Kidney (tissue), 14 donors: Measurements from ENCODE around the gene TRIM8. TPM values are rescaled to one million over a fixed set of nuclear protein-coding genes. Genes with fewer than 3 reads are reported as not detected.
"Not testable (repeated sequence)": the region's sequence is repeated elsewhere in the genome, so short reads cannot be mapped to it uniquely, and the experiment has no call there.

Source experiments
- DNase-seq, 5 donors: peaks; one replicate each; pipeline ENCODE4 v3.0.0-alpha.2; 2013 to 2020
- FAIRE-seq: peaks from 2 replicates; lab custom pipeline; 2012; peaks lifted over from hg19 to GRCh38; lab: Jason Lieb, UNC
- H3K27ac ChIP-seq, 2 donors: one replicate each; pipeline ENCODE4 v1.7.0; 2013; ENCODE audit warnings: low read depth in 2 of 2, low read length in 2 of 2, inconsistent platforms in 1 of 2
- H3K27me3 ChIP-seq: one replicate; pipeline ENCODE4 v1.7.1; 2013; ENCODE audit warnings: low read length, inconsistent platforms; ENCODE audit not compliant: control insufficient read depth, insufficient read depth
- H3K36me3 ChIP-seq, 3 donors: one replicate each; pipeline versions ENCODE4 v1.7.0 to v1.7.1; 2013; ENCODE audit warnings: low read length in 3 of 3, control low read depth in 1 of 3, inconsistent platforms in 1 of 3; ENCODE audit not compliant: insufficient read depth in 3 of 3, control insufficient read depth in 2 of 3
- H3K4me1 ChIP-seq, 3 donors: one replicate each; pipeline versions ENCODE4 v1.7.0 to v1.7.1; 2013; ENCODE audit warnings: low read length in 3 of 3, inconsistent platforms in 1 of 3, low read depth in 1 of 3; ENCODE audit not compliant: control insufficient read depth in 2 of 3, insufficient read depth in 2 of 3
- H3K4me3 ChIP-seq, 3 donors: one replicate each; pipeline versions ENCODE4 v1.7.0 to v1.8.1; 2013; ENCODE audit warnings: low read length in 3 of 3, control low read depth in 1 of 3, inconsistent platforms in 1 of 3
- H3K9ac ChIP-seq, 3 donors: one replicate each; pipeline versions ENCODE4 v1.7.0 to v1.7.1; 2013; ENCODE audit warnings: low read length in 3 of 3, control low read depth in 1 of 3, inconsistent platforms in 1 of 3
- H3K9me3 ChIP-seq, 3 donors: one replicate each; pipeline versions ENCODE4 v1.7.0 to v1.7.1; 2013; ENCODE audit warnings: low read length in 3 of 3, control low read depth in 1 of 3, inconsistent platforms in 1 of 3; ENCODE audit not compliant: control insufficient read depth in 2 of 3, insufficient read depth in 1 of 3
- intact Hi-C: fragments of 100-400 bp; cut with DNase I; formaldehyde crosslinking; loops from one replicate; pipeline ENCODE4 v1.11.1; 2022
- polyA plus RNA-seq: library from polyadenylated mRNA; stranded (reverse); fragments of 350-450 nt; fragmentation: Illumina TruSeq; extraction: RNeasy Lipid Tissue Mini Kit (QIAGEN cat#74804); gene quantifications from one replicate; pipeline ENCODE4 v1.2.3, GENCODE V29; 2014; ENCODE audit warnings: low read depth, low replicate concordance; ENCODE audit not compliant: insufficient read depth
- total RNA-seq: library from RNA; stranded (reverse); fragmentation: NEBNext Ultra II Directional; extraction: Animal tissue kit (Norgen Biotek cat#: 25700); gene quantifications from one replicate; pipeline ENCODE4 v1.2.1, GENCODE V29; 2021
- TF ChIP-seq, protein P1 (sequence below): IDR thresholded peaks from 3 replicates; pipeline ENCODE4 v1.5.1; 2012; ENCODE audit warnings: mild to moderate bottlenecking, moderate library complexity, borderline replicate concordance; ENCODE audit not compliant: insufficient read depth; ENCODE audit errors: extremely low read depth
- donor health status: control.
- donor health status: control.
- donor health status: control.
- donor health status: control.
- donor health status: control.
- donor health status: DM: yes; HTN: yes; CAD: no.
- donor health status: Normal renal cell carcinoma (clear cell type).

The TRIM8 gene
- total and polyA plus RNA-seq, 2 donors from 2014 or later, result 160 to 198 TPM

DNA sequence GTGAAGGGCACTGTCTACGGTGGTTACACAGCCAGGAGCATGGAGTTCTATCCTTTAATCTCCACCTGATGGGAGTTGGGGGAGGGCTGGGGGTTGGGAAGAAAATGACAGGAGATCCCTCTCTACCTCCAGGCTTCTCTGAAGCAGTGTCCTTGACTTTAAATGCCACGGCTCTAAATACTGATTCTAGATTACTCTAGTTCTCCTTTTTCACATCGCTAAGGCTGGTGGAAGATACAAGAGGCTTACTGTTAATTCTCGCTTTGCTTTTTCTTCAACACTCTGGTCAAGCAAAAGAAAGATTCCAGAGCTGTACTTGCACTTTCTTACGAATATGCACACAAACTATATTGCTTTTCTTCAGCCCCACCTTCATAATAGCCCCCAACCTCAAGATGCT, 39.5 kb downstream of the TRIM8 start:
- FAIRE-seq, result no peak
- Histone ChIP-seq H3K9me3 (no peaks in the 10 kb centered on the region), H3K27me3 (no peaks in the 10 kb centered on the region), H3K4me1 (peaks cover 5 to 11% (median 10%) of the 10 kb centered on the region in 3 donors), H3K27ac (no peak overlapping the region), H3K4me3 (no peak overlapping the region), H3K9ac (no peak overlapping the region), H3K36me3 (peaks cover 0 to 8% (median 6%) of the 10 kb centered on the region in 3 donors)
- intact Hi-C loops, result no loop called here
- TF ChIP-seq, protein P1, sequence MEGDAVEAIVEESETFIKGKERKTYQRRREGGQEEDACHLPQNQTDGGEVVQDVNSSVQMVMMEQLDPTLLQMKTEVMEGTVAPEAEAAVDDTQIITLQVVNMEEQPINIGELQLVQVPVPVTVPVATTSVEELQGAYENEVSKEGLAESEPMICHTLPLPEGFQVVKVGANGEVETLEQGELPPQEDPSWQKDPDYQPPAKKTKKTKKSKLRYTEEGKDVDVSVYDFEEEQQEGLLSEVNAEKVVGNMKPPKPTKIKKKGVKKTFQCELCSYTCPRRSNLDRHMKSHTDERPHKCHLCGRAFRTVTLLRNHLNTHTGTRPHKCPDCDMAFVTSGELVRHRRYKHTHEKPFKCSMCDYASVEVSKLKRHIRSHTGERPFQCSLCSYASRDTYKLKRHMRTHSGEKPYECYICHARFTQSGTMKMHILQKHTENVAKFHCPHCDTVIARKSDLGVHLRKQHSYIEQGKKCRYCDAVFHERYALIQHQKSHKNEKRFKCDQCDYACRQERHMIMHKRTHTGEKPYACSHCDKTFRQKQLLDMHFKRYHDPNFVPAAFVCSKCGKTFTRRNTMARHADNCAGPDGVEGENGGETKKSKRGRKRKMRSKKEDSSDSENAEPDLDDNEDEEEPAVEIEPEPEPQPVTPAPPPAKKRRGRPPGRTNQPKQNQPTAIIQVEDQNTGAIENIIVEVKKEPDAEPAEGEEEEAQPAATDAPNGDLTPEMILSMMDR, result no peak
- DNase-seq, result no peak

DNA sequence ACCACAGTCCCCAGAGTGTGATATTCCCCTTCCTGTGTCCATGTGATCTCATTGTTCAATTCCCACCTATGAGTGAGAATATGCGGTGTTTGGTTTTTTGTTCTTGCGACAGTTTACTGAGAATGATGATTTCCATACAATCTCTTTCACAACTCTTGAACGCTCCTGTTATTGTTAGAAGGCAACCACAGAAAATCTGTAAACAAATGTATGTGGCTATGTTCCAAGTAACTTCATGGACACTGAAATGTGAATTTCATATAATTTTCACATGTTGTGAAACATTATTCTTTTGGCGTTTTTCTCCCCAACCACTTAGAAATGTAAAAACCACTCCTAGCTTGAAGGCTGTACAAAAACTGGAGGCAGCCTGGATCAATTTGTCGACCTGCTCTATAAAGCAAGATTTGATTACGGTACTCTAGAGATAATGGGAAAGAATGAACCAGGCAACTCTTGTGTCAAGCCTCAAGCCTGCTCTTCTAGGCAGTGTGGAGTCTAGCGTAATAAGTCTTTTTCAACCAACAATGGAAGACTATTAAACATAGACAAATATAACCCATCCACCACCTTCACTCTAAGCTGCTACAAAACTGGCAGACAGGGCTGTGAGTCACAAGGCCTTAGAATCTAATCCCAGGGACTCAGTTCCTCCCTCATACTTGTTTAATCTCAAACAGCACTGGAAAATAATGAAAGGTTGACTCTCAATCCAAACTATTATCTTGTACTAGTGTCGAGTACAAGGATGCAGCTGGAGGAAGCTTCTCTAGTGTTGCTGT, 47.2 kb downstream of the TRIM8 start:
- Histone ChIP-seq H3K9ac (no peak overlapping the region), H3K27ac (no peak overlapping the region), H3K9me3 (no peaks in the 10 kb centered on the region), H3K36me3 (peaks cover 0 to 2% (median 0%) of the 10 kb centered on the region in 3 donors), H3K27me3 (no peaks in the 10 kb centered on the region), H3K4me3 (no peak overlapping the region), H3K4me1 (no peaks in the 10 kb centered on the region)
- TF ChIP-seq, protein P1, result no peak
- intact Hi-C loops, result no loop called here
- DNase-seq (no peak), FAIRE-seq (no peak)

DNA sequence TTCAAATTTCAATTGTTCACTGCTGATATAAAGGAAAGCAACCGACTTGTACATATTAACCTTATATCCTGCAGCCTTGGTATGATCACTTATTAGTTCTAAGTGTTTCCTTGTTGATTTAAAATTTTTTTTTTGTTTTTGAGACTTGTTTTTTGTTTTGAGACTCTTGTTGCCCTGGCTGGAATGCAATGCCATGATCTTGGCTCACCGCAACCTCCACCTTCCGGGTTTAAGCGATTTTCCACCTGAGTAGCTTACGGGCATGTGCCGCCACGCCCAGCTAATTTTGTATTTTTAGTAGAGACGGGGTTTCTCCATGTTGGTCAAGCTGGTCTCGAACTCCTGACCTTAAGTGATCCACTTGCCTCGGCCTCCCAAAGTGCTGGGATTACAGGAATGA, 51.1 kb downstream of the TRIM8 start:
- H3K4me1 ChIP-seq, H3K9ac ChIP-seq, H3K9me3 ChIP-seq, FAIRE-seq, H3K4me3 ChIP-seq, H3K27me3 ChIP-seq, intact Hi-C loops: not testable (repeated sequence)
- Histone ChIP-seq H3K36me3 (peaks cover 3 to 11% (median 8%) of the 10 kb centered on the region in 3 donors), H3K27ac (peak overlapping the region in 1 of 2 donors; percentile 20)
- DNase-seq, result peak in 1 of 5 donors; percentile 25

DNA sequence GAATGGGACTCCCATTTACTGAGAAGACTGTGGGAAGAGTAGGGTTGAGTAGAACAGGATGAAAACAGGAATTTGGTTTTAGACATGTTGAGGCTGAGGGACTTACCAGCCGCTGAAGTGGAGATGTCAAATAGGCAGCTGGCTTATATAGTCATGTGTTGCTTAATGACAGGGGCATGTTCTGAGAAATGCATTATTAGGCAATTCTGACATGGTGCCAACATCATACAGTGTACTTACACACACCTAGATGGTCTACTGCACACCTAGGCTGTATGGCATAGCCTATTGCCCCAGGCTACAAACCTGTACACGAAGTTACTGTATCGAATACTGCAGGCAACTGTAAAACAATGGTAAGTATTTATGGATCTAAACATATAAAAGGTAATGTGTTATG, 52.5 kb downstream of the TRIM8 start:
- FAIRE-seq (no peak), DNase-seq (no peak)
- peaks cover 3 to 11% (median 8%) of the 10 kb centered on the region in 3 donors for H3K36me3 ChIP-seq
- no peaks in the 10 kb centered on the region for H3K27me3 ChIP-seq
- no peak overlapping the region for H3K27ac ChIP-seq
- TF ChIP-seq, protein P1, result no peak
- H3K9me3 ChIP-seq, result peaks cover 0 to 2% (median 0%) of the 10 kb centered on the region in 3 donors
- no peak overlapping the region for H3K9ac ChIP-seq
- no peak overlapping the region for H3K4me3 ChIP-seq
- H3K4me1 ChIP-seq, result no peaks in the 10 kb centered on the region
- intact Hi-C loops, result no loop called here
